Jurkat, Clone E6-1 (cell line): ENCODE data around the gene SRSF12.
A peak's percentile ranks its signal among the peaks of the same experiment; 100 is the strongest.
"Not testable (repeated sequence)": the region's sequence is repeated elsewhere in the genome, so short reads cannot be mapped to it uniquely, and the experiment has no call there.

Source experiments
- DNase-seq: peaks from one replicate; pipeline ENCODE4 v3.0.0-alpha.2; 2011; ENCODE audit warnings: low read depth, low spot score
- H3K4me3 ChIP-seq: 2 replicates; pipeline ENCODE4 v1.5.1; 2011; ENCODE audit warnings: mild to moderate bottlenecking, low read length, control low read depth, moderate library complexity

The SRSF12 gene

GRCh38 chr6:89133981-89134380, 16.1 kb upstream of the SRSF12 start:
- no peak for DNase-seq
- H3K4me3 ChIP-seq, result no peak overlapping the region

GRCh38 chr6:89132057-89132456, 14.2 kb upstream of the SRSF12 start:
- H3K4me3 ChIP-seq, result no peak overlapping the region
- DNase-seq, result no peak

GRCh38 chr6:89131599-89131998, 13.7 kb upstream of the SRSF12 start:
- H3K4me3 ChIP-seq, result no peak overlapping the region
- DNase-seq, result no peak

- H3K4me3 ChIP-seq, DNase-seq: not testable (repeated sequence)
These were observed 10.4 kb upstream of the SRSF12 start for GRCh38 chr6:89128256-89128671.

GRCh38 chr6:89122625-89123024, 4.8 kb upstream of the SRSF12 start:
- DNase-seq, result peak; percentile 25
- no peak overlapping the region for H3K4me3 ChIP-seq

GRCh38 chr6:89121934-89122333, 4.1 kb upstream of the SRSF12 start:
- H3K4me3 ChIP-seq, result no peak overlapping the region
- DNase-seq, result no peak

GRCh38 chr6:89120371-89120770, 2.5 kb upstream of the SRSF12 start:
- H3K4me3 ChIP-seq, result no peak overlapping the region
- no peak for DNase-seq

- H3K4me3 ChIP-seq, result no peak overlapping the region
- DNase-seq, result no peak
These were observed 1.1 kb upstream of the SRSF12 start for GRCh38 chr6:89118931-89119330.

- DNase-seq, result no peak
- no peak overlapping the region for H3K4me3 ChIP-seq
These were observed 1.2 kb downstream of the SRSF12 start for GRCh38 chr6:89116702-89117101.

- no peak overlapping the region for H3K4me3 ChIP-seq
These were observed 5.9 kb downstream of the SRSF12 start for GRCh38 chr6:89111933-89112332.

GRCh38 chr6:89110284-89110683, 7.6 kb downstream of the SRSF12 start:
- no peak overlapping the region for H3K4me3 ChIP-seq
- DNase-seq, result no peak

More at GRCh38 chr6:89111933-89112332, 5.9 kb downstream of the SRSF12 start:
- DNase-seq, result no peak

- H3K4me3 ChIP-seq, result no peak overlapping the region
- no peak for DNase-seq
These were observed 17.8 kb downstream of the SRSF12 start for GRCh38 chr6:89100114-89100513.

GRCh38 chr6:89098461-89098860, 19.4 kb downstream of the SRSF12 start:
- H3K4me3 ChIP-seq, result no peak overlapping the region
- DNase-seq, result no peak

GRCh38 chr6:89087881-89088280, 30.0 kb downstream of the SRSF12 start:
- no peak overlapping the region for H3K4me3 ChIP-seq
- no peak for DNase-seq

- H3K4me3 ChIP-seq, result no peak overlapping the region
- DNase-seq, result no peak
These were observed 32.3 kb downstream of the SRSF12 start for GRCh38 chr6:89085409-89086205.

- no peak overlapping the region for H3K4me3 ChIP-seq
- DNase-seq, result no peak
These were observed 32.9 kb downstream of the SRSF12 start for GRCh38 chr6:89084954-89085353.

- H3K4me3 ChIP-seq, result no peak overlapping the region
- DNase-seq, result no peak
These were observed 33.3 kb downstream of the SRSF12 start for GRCh38 chr6:89084542-89084941.

- H3K4me3 ChIP-seq, result peak overlapping the region; percentile 91
- DNase-seq, result no peak
These were observed 35.4 kb downstream of the SRSF12 start for GRCh38 chr6:89082486-89082891.

GRCh38 chr6:89081423-89082322, 36.2 kb downstream of the SRSF12 start:
- H3K4me3 ChIP-seq, result peak overlapping the region; percentile 91
- DNase-seq, result peak; percentile 96

- no peak for DNase-seq
- peak overlapping the region; percentile 91 for H3K4me3 ChIP-seq
These were observed 36.8 kb downstream of the SRSF12 start for GRCh38 chr6:89081129-89081422.
